CD4-positive, CD25-positive, alpha-beta regulatory T cell (primary cell): Measurements from ENCODE around the gene LNPEP. TPM values are rescaled to one million over a fixed set of nuclear protein-coding genes. Genes with fewer than 3 reads are reported as not detected.

Experiments used
- ATAC-seq, 2 donors: fragments of 150-1000 bp; cut with Tn5 transposase; one replicate each; pipeline ENCODE4 v1.10.0; 2021; ENCODE audit warnings: low read depth in 2 of 2, moderate number of reproducible peaks in 2 of 2, moderate library complexity in 1 of 2
- DNase-seq, 3 donors: peaks; one replicate each; pipeline versions ENCODE4 v3.0.0 to v3.0.0-alpha.2; 2012 to 2022; ENCODE audit warnings: mixed read lengths in 1 of 3
- H3K27ac ChIP-seq: one replicate; pipeline ENCODE4 v1.7.0; 2013; ENCODE audit warnings: mild to moderate bottlenecking, low read length; ENCODE audit not compliant: insufficient read depth, poor library complexity, severe bottlenecking
- H3K27me3 ChIP-seq: one replicate; pipeline ENCODE4 v1.7.0; 2013; ENCODE audit warnings: low read length; ENCODE audit not compliant: control insufficient read depth, insufficient read depth
- H3K36me3 ChIP-seq: one replicate; pipeline ENCODE4 v1.7.0; 2013; ENCODE audit warnings: mild to moderate bottlenecking, low read length, moderate library complexity; ENCODE audit not compliant: control insufficient read depth, insufficient read depth
- H3K4me1 ChIP-seq: 2 replicates; pipeline ENCODE4 v1.7.0; 2013; ENCODE audit warnings: mild to moderate bottlenecking, low read length; ENCODE audit not compliant: insufficient read depth, control insufficient read depth, poor library complexity, severe bottlenecking
- H3K4me3 ChIP-seq: one replicate; pipeline ENCODE4 v1.7.0; 2013; ENCODE audit warnings: low read depth, mild to moderate bottlenecking, low read length, moderate library complexity
- H3K9me3 ChIP-seq, 2 experiments: 1 replicate in 1 of 2; 2 replicates in 1 of 2; pipeline ENCODE4 v1.7.0; 2013; ENCODE audit warnings: low read length in 2 of 2, mild to moderate bottlenecking in 1 of 2, moderate library complexity in 1 of 2; ENCODE audit not compliant: control insufficient read depth in 2 of 2
- H3K27ac Mint-ChIP-seq, 3 donors: one replicate each; pipeline ENCODE4 v1.8.0; 2020 to 2022; ENCODE audit warnings: mild to moderate bottlenecking in 3 of 3, mixed read lengths in 3 of 3, moderate library complexity in 2 of 3
- H3K27me3 Mint-ChIP-seq: one replicate; pipeline ENCODE4 v1.8.0; 2022; ENCODE audit warnings: mild to moderate bottlenecking, mixed read lengths
- H3K36me3 Mint-ChIP-seq: one replicate; pipeline ENCODE4 v1.8.0; 2020; ENCODE audit warnings: mixed read lengths
- H3K4me1 Mint-ChIP-seq, 4 donors: one replicate each; pipeline ENCODE4 v1.8.0; 2020 to 2022; ENCODE audit warnings: mixed read lengths in 4 of 4, mild to moderate bottlenecking in 1 of 4
- H3K4me3 Mint-ChIP-seq, 4 donors: one replicate each; pipeline ENCODE4 v1.8.0; 2020 to 2022; ENCODE audit warnings: mild to moderate bottlenecking in 4 of 4, mixed read lengths in 4 of 4, moderate library complexity in 3 of 4
- H3K9me3 Mint-ChIP-seq, 7 donors: one replicate each; pipeline ENCODE4 v1.8.0; 2020 to 2022; ENCODE audit warnings: mixed read lengths in 7 of 7, mild to moderate bottlenecking in 3 of 7, moderate library complexity in 2 of 7
- polyA plus RNA-seq, 4 donors: library from polyadenylated mRNA; unstranded; fragments of 300-500 nt; fragmentation: Illumina TruSeq; gene quantifications; one replicate each; pipeline ENCODE4 v1.2.3, GENCODE V29; 2021
- total RNA-seq: library from RNA; stranded (reverse); gene quantifications from one replicate; pipeline ENCODE4 v1.2.3, GENCODE V29; 2022

Gene LNPEP
- total and polyA plus RNA-seq, 5 donors from 2014 or later, result 39.6 to 95.7 (median 44.2) TPM

DNA sequence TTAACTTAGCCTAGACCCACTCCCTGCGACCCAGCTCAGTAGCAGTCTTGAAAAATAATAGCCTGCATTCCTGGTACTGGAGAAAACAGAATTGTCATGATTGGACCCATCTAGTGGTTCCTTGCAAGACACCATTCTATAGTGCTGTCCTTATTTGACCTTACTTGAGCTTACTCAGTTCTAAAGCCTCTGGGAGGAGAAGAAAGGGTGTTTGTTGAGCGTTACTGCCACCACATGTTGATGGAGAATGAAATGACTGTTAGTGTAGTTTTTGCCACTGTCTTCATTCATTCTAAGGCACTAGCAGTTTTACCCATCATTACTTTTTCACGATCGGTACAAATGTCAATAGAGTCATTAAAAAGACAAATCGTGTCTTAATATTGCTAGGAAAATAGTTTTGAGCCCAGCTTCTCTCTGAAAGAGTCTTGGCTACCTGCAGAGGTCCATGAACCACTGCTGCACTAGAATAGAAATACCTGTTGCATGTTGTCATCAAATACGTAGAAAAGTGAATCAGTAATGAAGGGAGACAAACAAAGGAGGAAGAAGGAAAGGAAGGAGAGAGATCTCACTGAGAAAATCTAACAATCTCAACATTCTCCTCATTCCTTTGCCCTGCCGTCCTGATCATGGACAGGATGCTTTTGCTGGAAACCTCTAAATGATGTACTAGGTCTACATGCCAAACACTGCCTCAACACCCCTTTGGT is 110.5 kb downstream of the LNPEP start:
- H3K4me1 ChIP-seq, result no peaks in the 10 kb centered on the region
- Mint-ChIP-seq H3K4me3 (no peak overlapping the region), H3K9me3 (peaks cover 0 to 9% (median 0%) of the 10 kb centered on the region in 7 donors), H3K27me3 (peaks cover 26% of the 10 kb centered on the region), H3K4me1 (peaks cover 0 to 6% (median 4%) of the 10 kb centered on the region in 4 donors), H3K36me3 (no peaks in the 10 kb centered on the region), H3K27ac (no peak overlapping the region)
- peaks cover 5% of the 10 kb centered on the region for H3K27me3 ChIP-seq
- ATAC-seq (peak in 1 of 2 donors; percentile 30), DNase-seq (peak in 1 of 3 donors; percentile 16)
- no peaks in the 10 kb centered on the region for H3K36me3 ChIP-seq
- H3K4me3 ChIP-seq, result no peak overlapping the region
- H3K9me3 ChIP-seq, result no peaks in the 10 kb centered on the region
- no peak overlapping the region for H3K27ac ChIP-seq

GRCh38 chr5:97047076-97047475 is 111.2 kb downstream of the LNPEP start:
- H3K27ac Mint-ChIP-seq, result no peak overlapping the region
- ATAC-seq, result no peak
- H3K27me3 ChIP-seq, result peaks cover 5% of the 10 kb centered on the region

DNA sequence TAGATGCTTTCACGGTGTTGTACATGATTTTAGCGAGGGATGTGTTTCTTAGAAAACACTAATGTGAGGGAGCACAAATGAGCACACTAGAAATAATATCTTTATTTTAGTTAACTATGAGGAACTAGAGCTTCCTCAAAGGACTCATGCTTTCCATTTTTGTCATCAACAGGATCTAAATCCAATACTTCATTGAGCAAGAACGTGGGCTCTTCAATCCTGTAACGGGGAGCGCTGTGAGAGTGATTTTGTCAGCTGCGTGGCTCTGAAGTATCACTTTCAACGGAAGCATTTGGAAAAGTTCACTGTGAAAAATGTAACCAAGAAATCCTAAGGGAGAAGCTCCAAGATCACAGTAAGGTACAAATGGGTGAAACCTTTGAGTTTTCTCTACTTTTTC is 113.3 kb downstream of the LNPEP start:
- Histone ChIP-seq H3K27me3 (peaks cover 10% of the 10 kb centered on the region), H3K36me3 (no peaks in the 10 kb centered on the region), H3K4me1 (no peaks in the 10 kb centered on the region), H3K9me3 (no peaks in the 10 kb centered on the region), H3K4me3 (no peak overlapping the region), H3K27ac (no peak overlapping the region)
- Mint-ChIP-seq H3K36me3 (peaks cover 4% of the 10 kb centered on the region), H3K9me3 (peaks cover 0 to 16% (median 2%) of the 10 kb centered on the region in 7 donors), H3K4me1 (peaks cover 0 to 5% (median 1%) of the 10 kb centered on the region in 4 donors), H3K27me3 (peaks cover 32% of the 10 kb centered on the region), H3K4me3 (no peak overlapping the region), H3K27ac (no peak overlapping the region)
- no peak for DNase-seq
- no peak for ATAC-seq

More at GRCh38 chr5:97047076-97047475, 111.2 kb downstream of the LNPEP start:
- H3K9me3 Mint-ChIP-seq, result peaks cover 0 to 9% (median 0%) of the 10 kb centered on the region in 7 donors
- Histone ChIP-seq H3K9me3 (no peaks in the 10 kb centered on the region), H3K4me3 (no peak overlapping the region), H3K36me3 (no peaks in the 10 kb centered on the region), H3K4me1 (no peaks in the 10 kb centered on the region), H3K27ac (no peak overlapping the region)
- no peaks in the 10 kb centered on the region for H3K36me3 Mint-ChIP-seq
- H3K4me1 Mint-ChIP-seq, result peaks cover 0 to 6% (median 4%) of the 10 kb centered on the region in 4 donors
- peaks cover 26% of the 10 kb centered on the region for H3K27me3 Mint-ChIP-seq
- no peak overlapping the region for H3K4me3 Mint-ChIP-seq
- no peak for DNase-seq

GRCh38 chr5:97056263-97056662 is 120.4 kb downstream of the LNPEP start:
- Mint-ChIP-seq H3K36me3 (peaks cover 4% of the 10 kb centered on the region), H3K4me1 (no peaks in the 10 kb centered on the region), H3K9me3 (peaks cover 2 to 8% (median 5%) of the 10 kb centered on the region in 7 donors), H3K27ac (no peak overlapping the region), H3K27me3 (peaks cover 22% of the 10 kb centered on the region), H3K4me3 (no peak overlapping the region)
- Histone ChIP-seq H3K36me3 (no peaks in the 10 kb centered on the region), H3K4me1 (no peaks in the 10 kb centered on the region), H3K4me3 (no peak overlapping the region), H3K9me3 (no peaks in the 10 kb centered on the region), H3K27ac (no peak overlapping the region), H3K27me3 (peaks cover 5% of the 10 kb centered on the region)
- DNase-seq (no peak), ATAC-seq (no peak)

- Mint-ChIP-seq H3K9me3 (peaks cover 0 to 6% (median 2%) of the 10 kb centered on the region in 7 donors), H3K4me1 (no peaks in the 10 kb centered on the region), H3K27ac (no peak overlapping the region), H3K27me3 (peaks cover 11% of the 10 kb centered on the region), H3K36me3 (no peaks in the 10 kb centered on the region), H3K4me3 (peak overlapping the region in 1 of 4 donors; percentile 83)
- H3K36me3 ChIP-seq, result no peaks in the 10 kb centered on the region
- no peaks in the 10 kb centered on the region for H3K9me3 ChIP-seq
- ATAC-seq (no peak), DNase-seq (no peak)
- H3K4me1 ChIP-seq, result no peaks in the 10 kb centered on the region
- H3K27me3 ChIP-seq, result peaks cover 2% of the 10 kb centered on the region
- H3K27ac ChIP-seq, result no peak overlapping the region
- no peak overlapping the region for H3K4me3 ChIP-seq
Measured at GRCh38 chr5:97062046-97062445, 126.2 kb downstream of the LNPEP start.

DNA sequence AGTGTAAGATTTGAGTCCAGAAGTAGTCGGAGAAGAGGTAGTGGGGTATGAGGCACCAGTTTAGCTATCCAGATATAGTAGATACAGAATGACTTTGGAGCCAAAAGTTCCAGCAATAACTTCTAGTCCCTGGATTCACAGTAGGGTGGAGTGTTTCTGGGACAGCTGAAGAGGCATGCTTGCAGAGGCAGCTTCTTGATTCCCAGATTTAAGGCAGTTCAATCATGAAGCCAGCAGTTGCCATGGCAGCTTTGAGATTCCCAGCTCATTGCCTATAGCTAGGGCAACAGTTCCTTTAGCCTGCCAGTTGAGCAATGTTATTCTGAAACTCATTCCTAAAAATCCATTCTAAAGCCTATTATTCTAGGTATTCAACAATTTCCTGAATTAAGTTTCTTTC is 127.4 kb downstream of the LNPEP start:
- no peak for DNase-seq

GRCh38 chr5:97065475-97065874 is 129.6 kb downstream of the LNPEP start:
- peaks cover 2% of the 10 kb centered on the region for H3K27me3 ChIP-seq
- H3K9me3 Mint-ChIP-seq, result peaks cover 0 to 2% (median 0%) of the 10 kb centered on the region in 7 donors
- no peaks in the 10 kb centered on the region for H3K36me3 ChIP-seq
- no peak overlapping the region for H3K27ac Mint-ChIP-seq
- H3K27me3 Mint-ChIP-seq, result peaks cover 20% of the 10 kb centered on the region
- no peak overlapping the region for H3K27ac ChIP-seq
- H3K4me3 ChIP-seq, result no peak overlapping the region
- H3K4me3 Mint-ChIP-seq, result no peak overlapping the region
- DNase-seq, result no peak
- H3K9me3 ChIP-seq, result no peaks in the 10 kb centered on the region
- H3K4me1 ChIP-seq, result no peaks in the 10 kb centered on the region
- ATAC-seq, result no peak
- no peaks in the 10 kb centered on the region for H3K36me3 Mint-ChIP-seq
- H3K4me1 Mint-ChIP-seq, result peaks cover 0 to 4% (median 3%) of the 10 kb centered on the region in 4 donors

More for the DNA sequence above, 127.4 kb downstream of the LNPEP start:
- no peaks in the 10 kb centered on the region for H3K36me3 Mint-ChIP-seq
- no peaks in the 10 kb centered on the region for H3K4me1 Mint-ChIP-seq
- Histone ChIP-seq H3K36me3 (no peaks in the 10 kb centered on the region), H3K4me3 (no peak overlapping the region), H3K9me3 (no peaks in the 10 kb centered on the region), H3K27ac (no peak overlapping the region), H3K4me1 (no peaks in the 10 kb centered on the region), H3K27me3 (peaks cover 2% of the 10 kb centered on the region)
- H3K9me3 Mint-ChIP-seq, result peaks cover 0 to 6% (median 2%) of the 10 kb centered on the region in 7 donors
- H3K27me3 Mint-ChIP-seq, result peaks cover 8% of the 10 kb centered on the region
- ATAC-seq, result no peak
- H3K4me3 Mint-ChIP-seq, result no peak overlapping the region
- H3K27ac Mint-ChIP-seq, result no peak overlapping the region
